HL-60 (cell line): ENCODE results near the gene EEA1.

Experiments
- DNase-seq, 2 experiments: peaks; one replicate each; pipeline ENCODE4 v3.0.0-alpha.2; 2010 to 2020; ENCODE audit warnings: low read depth in 1 of 2, low spot score in 1 of 2
- H3K27ac ChIP-seq: fragments of 250-450 bp; sonication (Bioruptor Pico); replicated peaks from 2 replicates; pipeline ENCODE4 v1.5.1; 2020; ENCODE audit warnings: mild to moderate bottlenecking, moderate library complexity
- H3K27me3 ChIP-seq: fragments of 250-450 bp; sonication (Bioruptor Pico); 2 replicates; pipeline ENCODE4 v1.5.1; 2021; ENCODE audit warnings: mild to moderate bottlenecking, moderate library complexity; ENCODE audit not compliant: insufficient read depth, poor library complexity, severe bottlenecking
- H3K4me3 ChIP-seq: replicated peaks from 2 replicates; pipeline ENCODE4 v1.5.1; 2011; ENCODE audit warnings: mild to moderate bottlenecking, control low read depth, low read length; ENCODE audit not compliant: insufficient read depth
- CTCF ChIP-seq: IDR thresholded peaks from one replicate; pipeline ENCODE4 v1.5.1; 2011; ENCODE audit warnings: low read length, control low read depth, inconsistent platforms; ENCODE audit not compliant: insufficient read depth
- GABPA ChIP-seq: IDR thresholded peaks from 2 replicates; pipeline ENCODE4 v1.6.1; 2012; ENCODE audit warnings: low read depth
- POLR2AphosphoS5 ChIP-seq: IDR thresholded peaks from 2 replicates; pipeline ENCODE4 v1.6.1; 2012; ENCODE audit warnings: low read depth
- REST ChIP-seq: IDR thresholded peaks from 2 replicates; pipeline ENCODE4 v1.6.1; 2012; ENCODE audit warnings: low read depth; ENCODE audit not compliant: insufficient replicate concordance
- SPI1 ChIP-seq: IDR thresholded peaks from 2 replicates; pipeline ENCODE4 v1.6.1; 2012; ENCODE audit warnings: low read depth, mild to moderate bottlenecking, borderline replicate concordance
- long read RNA-seq: library from polyadenylated mRNA; unstranded; transcript quantifications from one replicate; pipeline ENCODE4 v2.0.0, GENCODE V29; 2020

EEA1 gene
- long read RNA-seq, partial matches to known transcripts: 47 of 53 reads
- long read RNA-seq, other reads (novel, unspliced or antisense): 6 of 53 reads

GRCh38 chr12:92928962-92929915, at the start of gene EEA1:
Gene EEA1, minus strand, starts transcription at chr12:92929295. Its CDS starts 229 bp downstream, at chr12:92929066.
- peak; percentile 95 for TF ChIP-seq POLR2AphosphoS5
- TF ChIP-seq GABPA: no peak
- TF ChIP-seq SPI1: peak; percentile 22; the same call in 1 of the 2 replicates
- peak; percentile 31 for TF ChIP-seq REST
- H3K27me3 ChIP-seq: no peaks in the 10 kb centered on the region
- peak within 1 kb of the TSS; percentile 55 for H3K4me3 ChIP-seq
- DNase-seq: peak; percentile 86 to 96
- H3K27ac ChIP-seq: peak within 1 kb of the TSS; percentile 98

- TF ChIP-seq POLR2AphosphoS5 (no peak), SPI1 (no peak), CTCF (no peak), REST (no peak), GABPA (no peak)
- no peak for DNase-seq
- Histone ChIP-seq H3K27me3 (no peaks in the 10 kb centered on the region), H3K4me3 (no peak overlapping the region), H3K27ac (no peak overlapping the region)
Measured at GRCh38 chr12:92978607-92979006, 49.5 kb upstream of the EEA1 start.

- no peak for DNase-seq
- H3K27ac ChIP-seq: no peak overlapping the region
- no peak overlapping the region for H3K4me3 ChIP-seq
- TF ChIP-seq REST (no peak), CTCF (no peak), GABPA (no peak), POLR2AphosphoS5 (no peak), SPI1 (no peak)
- no peaks in the 10 kb centered on the region for H3K27me3 ChIP-seq
Measured at GRCh38 chr12:92977326-92977725, 48.2 kb upstream of the EEA1 start.
